GM23338 (cell line): ENCODE results near the gene RNF220. TPM values are rescaled to one million over a fixed set of nuclear protein-coding genes. Genes with fewer than 3 reads are reported as not detected.

ENCODE experiments used
- ATAC-seq: fragments of 200-7000 bp; cut with Tn5 transposase; 3 replicates; pipeline ENCODE4 v1.9.1; 2020
- DNase-seq: peaks from one replicate; pipeline ENCODE4 v3.0.0-alpha.2; 2015; ENCODE audit warnings: low spot score
- H2AFZ ChIP-seq: fragments of 200-600 bp; sonication (generic); 2 replicates; pipeline ENCODE4 v1.8.0; 2016; ENCODE audit warnings: antibody characterized with exemption, mild to moderate bottlenecking, moderate library complexity
- H3F3A ChIP-seq: fragments of 200-600 bp; sonication (generic); replicated peaks from 2 replicates; pipeline ENCODE4 v1.8.0; 2017; ENCODE audit warnings: antibody characterized with exemption, mixed run types, low read depth
- H3K27ac ChIP-seq: fragments of 200-600 bp; sonication (generic); 2 replicates; pipeline ENCODE4 v1.6.1; 2016; ENCODE audit warnings: low read depth
- H3K27me3 ChIP-seq: fragments of 200-600 bp; sonication (generic); 2 replicates; pipeline ENCODE4 v1.8.0; 2016; ENCODE audit warnings: mild to moderate bottlenecking, mixed run types, moderate library complexity; ENCODE audit not compliant: insufficient read depth
- H3K36me3 ChIP-seq: fragments of 200-600 bp; sonication (generic); 2 replicates; pipeline ENCODE4 v1.8.0; 2016; ENCODE audit warnings: mild to moderate bottlenecking; ENCODE audit not compliant: insufficient read depth
- H3K4me1 ChIP-seq: fragments of 200-600 bp; sonication (generic); 2 replicates; pipeline ENCODE4 v1.8.0; 2016; ENCODE audit warnings: mild to moderate bottlenecking, moderate library complexity; ENCODE audit not compliant: insufficient read depth
- H3K4me2 ChIP-seq: fragments of 200-600 bp; sonication (generic); 2 replicates; pipeline ENCODE4 v1.7.1; 2017; ENCODE audit warnings: mixed run types
- H3K4me3 ChIP-seq: fragments of 200-600 bp; sonication (generic); 2 replicates; pipeline ENCODE4 v1.6.1; 2016; ENCODE audit warnings: mixed run types
- H3K79me2 ChIP-seq: fragments of 200-600 bp; sonication (generic); replicated peaks from 2 replicates; pipeline ENCODE4 v1.8.0; 2017; ENCODE audit warnings: mild to moderate bottlenecking; ENCODE audit not compliant: insufficient read depth
- H3K9me2 ChIP-seq: fragments of 200-600 bp; sonication (generic); 2 replicates; pipeline ENCODE4 v1.8.0; 2017; ENCODE audit not compliant: insufficient read depth
- H4K20me1 ChIP-seq: fragments of 200-600 bp; sonication (generic); replicated peaks from 2 replicates; pipeline ENCODE4 v1.8.0; 2017; ENCODE audit warnings: mild to moderate bottlenecking; ENCODE audit not compliant: insufficient read depth
- H3K27ac Mint-ChIP-seq: 2 replicates; pipeline ENCODE4 v1.8.0; 2020; ENCODE audit warnings: inconsistent platforms, mild to moderate bottlenecking, moderate library complexity, mixed read lengths
- H3K27me3 Mint-ChIP-seq: 3 replicates; pipeline ENCODE4 v1.8.0; 2022; ENCODE audit warnings: low read depth, mild to moderate bottlenecking, moderate library complexity, mixed read lengths, inconsistent platforms; ENCODE audit not compliant: insufficient read depth, poor library complexity
- H3K36me3 Mint-ChIP-seq: 3 replicates; pipeline ENCODE4 v1.8.0; 2021; ENCODE audit warnings: low read depth, mild to moderate bottlenecking, inconsistent platforms, moderate library complexity, mixed read lengths
- H3K4me1 Mint-ChIP-seq: 3 replicates; pipeline ENCODE4 v1.8.0; 2020; ENCODE audit warnings: mild to moderate bottlenecking, inconsistent platforms, mixed read lengths
- H3K4me3 Mint-ChIP-seq: 3 replicates; pipeline ENCODE4 v1.8.0; 2021; ENCODE audit warnings: moderate library complexity, mild to moderate bottlenecking, inconsistent platforms, mixed read lengths
- H3K9me3 Mint-ChIP-seq: 3 replicates; pipeline ENCODE4 v1.8.0; 2020; ENCODE audit warnings: moderate library complexity, mild to moderate bottlenecking, inconsistent platforms, mixed read lengths
- CREB1 ChIP-seq: fragments of 250-450 bp; sonication (Bioruptor Pico); IDR thresholded peaks from 2 replicates; pipeline ENCODE4 v1.5.0; 2020; ENCODE audit warnings: low read depth, mild to moderate bottlenecking, moderate library complexity
- EZH2phosphoT487 ChIP-seq: fragments of 200-600 bp; sonication (generic); IDR thresholded peaks from one replicate; pipeline ENCODE4 v1.8.1; 2018; ENCODE audit warnings: antibody characterized with exemption; ENCODE audit not compliant: unreplicated experiment
- POLR2AphosphoS5 ChIP-seq: IDR thresholded peaks from 2 replicates; pipeline ENCODE4 v1.6.1; 2016; ENCODE audit warnings: antibody characterized with exemption, low read depth
- REST ChIP-seq: IDR thresholded peaks from one replicate; pipeline ENCODE4 v1.6.1; 2018; ENCODE audit warnings: antibody characterized with exemption; ENCODE audit not compliant: unreplicated experiment
- STAT1 ChIP-seq: IDR thresholded peaks from one replicate; pipeline ENCODE4 v1.6.1; 2016; ENCODE audit warnings: antibody characterized with exemption; ENCODE audit not compliant: unreplicated experiment
- ZNF331 ChIP-seq: fragments of 250-450 bp; sonication (Bioruptor Pico); IDR thresholded peaks from 2 replicates; pipeline ENCODE4 v1.5.0; 2020; ENCODE audit warnings: low read depth, mild to moderate bottlenecking, moderate library complexity
- polyA plus RNA-seq: library from polyadenylated mRNA; unstranded; fragments of >200 nt; fragmentation: Nextera tagmentation; extraction: Ambion mirVana; gene quantifications from 2 replicates; pipeline ENCODE4 v1.2.1, GENCODE V29; 2016
- total RNA-seq: library from RNA; depleted of rRNA; stranded (reverse); fragments of >200 nt; shearing (Covaris generic); gene quantifications from 2 replicates; pipeline ENCODE4 v1.2.3, GENCODE V29; 2014
- TF ChIP-seq, protein P1 (sequence below): IDR thresholded peaks from 2 replicates; pipeline ENCODE4 v1.6.1; 2016; ENCODE audit warnings: antibody characterized with exemption

Gene RNF220
- total and polyA plus RNA-seq, 2 experiments from 2014 or later, result 72.8 to 168 TPM

DNA sequence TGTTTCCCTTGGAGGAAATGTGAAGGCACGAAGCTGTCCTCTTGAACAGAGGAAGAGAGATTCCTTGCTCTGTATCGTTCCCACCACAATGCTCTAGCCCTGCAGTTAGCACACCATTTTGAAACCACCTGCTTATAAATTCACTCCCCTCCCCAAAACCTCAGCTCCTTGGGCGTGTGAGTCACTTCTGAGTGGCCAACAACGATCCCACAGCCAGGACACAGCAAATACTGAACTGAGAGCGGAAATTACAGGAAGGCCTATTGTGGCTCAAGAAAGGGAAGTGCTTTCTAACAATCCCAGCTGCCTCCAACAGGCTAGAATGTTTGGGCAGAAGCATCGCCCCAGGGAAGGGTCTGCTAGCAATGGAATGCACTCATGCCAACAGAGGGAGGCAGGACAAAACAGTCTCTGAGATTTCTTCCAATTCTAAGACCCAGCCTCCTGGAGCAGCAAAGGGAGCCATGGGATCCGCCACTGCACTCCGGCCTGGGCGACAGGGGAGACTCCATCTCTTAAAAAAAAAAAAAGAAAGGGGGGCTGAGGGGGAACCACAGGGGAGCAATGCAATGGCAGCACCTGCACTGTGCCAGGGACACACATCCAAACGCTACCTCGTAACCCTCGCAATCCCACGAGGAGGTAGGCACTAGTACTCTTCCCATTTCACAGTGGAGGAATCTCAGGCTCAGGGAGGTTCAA lies 267.4 kb downstream of the RNF220 start:
- H3K27ac Mint-ChIP-seq, result no peak overlapping the region; the same call in 1 of the 2 replicates
- peaks cover 17% of the 10 kb centered on the region for H3K4me1 Mint-ChIP-seq
- H3K36me3 Mint-ChIP-seq, result no peaks in the 10 kb centered on the region
- H3K4me2 ChIP-seq, result peak overlapping the region; percentile 93; the same call in 1 of the 2 replicates
- H3K9me2 ChIP-seq, result no peaks in the 10 kb centered on the region
- H3K79me2 ChIP-seq, result no peaks in the 10 kb centered on the region
- no peak overlapping the region for H3K4me3 Mint-ChIP-seq
- no peak overlapping the region for H3K27ac ChIP-seq
- peak; percentile 42 for DNase-seq
- no peak for TF ChIP-seq REST
- TF ChIP-seq POLR2AphosphoS5, result no peak
- no peak for TF ChIP-seq ZNF331
- TF ChIP-seq, protein P1, sequence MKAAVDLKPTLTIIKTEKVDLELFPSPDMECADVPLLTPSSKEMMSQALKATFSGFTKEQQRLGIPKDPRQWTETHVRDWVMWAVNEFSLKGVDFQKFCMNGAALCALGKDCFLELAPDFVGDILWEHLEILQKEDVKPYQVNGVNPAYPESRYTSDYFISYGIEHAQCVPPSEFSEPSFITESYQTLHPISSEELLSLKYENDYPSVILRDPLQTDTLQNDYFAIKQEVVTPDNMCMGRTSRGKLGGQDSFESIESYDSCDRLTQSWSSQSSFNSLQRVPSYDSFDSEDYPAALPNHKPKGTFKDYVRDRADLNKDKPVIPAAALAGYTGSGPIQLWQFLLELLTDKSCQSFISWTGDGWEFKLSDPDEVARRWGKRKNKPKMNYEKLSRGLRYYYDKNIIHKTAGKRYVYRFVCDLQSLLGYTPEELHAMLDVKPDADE, result no peak
- no peak for TF ChIP-seq CREB1
- TF ChIP-seq EZH2phosphoT487, result no peak
- H3K36me3 ChIP-seq, result no peaks in the 10 kb centered on the region
- no peak for ATAC-seq
- H3F3A ChIP-seq, result 0 out of 2 replicates have a peak, but pooled peaks cover 6% of the 10 kb centered on the region
- H3K27me3 Mint-ChIP-seq, result peaks cover 8% of the 10 kb centered on the region
- H4K20me1 ChIP-seq, result no peaks in the 10 kb centered on the region; the same call in 1 of the 2 replicates
- no peak overlapping the region for H2AFZ ChIP-seq
- H3K4me3 ChIP-seq, result peak overlapping the region; percentile 96; the same call in 1 of the 2 replicates
- H3K9me3 Mint-ChIP-seq, result no peaks in the 10 kb centered on the region
- peaks cover 24% of the 10 kb centered on the region for H3K4me1 ChIP-seq
- H3K27me3 ChIP-seq, result no peaks in the 10 kb centered on the region

GRCh38 chr1:44672961-44673674 lies 268.1 kb downstream of the RNF220 start:
- ATAC-seq (no peak), DNase-seq (no peak)
- Histone ChIP-seq H4K20me1 (no peaks in the 10 kb centered on the region; the same call in 1 of the 2 replicates), H3F3A (0 out of 2 replicates have a peak, but pooled peaks cover 6% of the 10 kb centered on the region), H3K4me1 (peaks cover 24% of the 10 kb centered on the region), H3K27ac (no peak overlapping the region), H3K4me2 (peak overlapping the region; percentile 93), H2AFZ (peak overlapping the region; percentile 97; the same call in 1 of the 2 replicates), H3K4me3 (peak overlapping the region; percentile 96), H3K79me2 (no peaks in the 10 kb centered on the region), H3K36me3 (no peaks in the 10 kb centered on the region), H3K9me2 (no peaks in the 10 kb centered on the region), H3K27me3 (no peaks in the 10 kb centered on the region)
- Mint-ChIP-seq H3K9me3 (no peaks in the 10 kb centered on the region), H3K27me3 (peaks cover 8% of the 10 kb centered on the region), H3K27ac (no peak overlapping the region; the same call in 1 of the 2 replicates), H3K4me3 (peak overlapping the region; percentile 86), H3K36me3 (no peaks in the 10 kb centered on the region), H3K4me1 (peaks cover 17% of the 10 kb centered on the region)
- no peak for TF ChIP-seq REST
- no peak for TF ChIP-seq STAT1
